HCT116 (cell line): ENCODE results near the gene ERC2.

Source experiments
- CEBPB ChIP-seq: IDR thresholded peaks from 2 replicates; pipeline ENCODE4 v1.6.1; 2012; ENCODE audit warnings: low read depth
- CTCF ChIP-seq, 3 experiments: fragments of 200-600 bp in 1 of 3; sonication (generic) in 1 of 3; IDR thresholded peaks in 2 of 3; conservative IDR thresholded peaks in 1 of 3; 2 replicates each; pipeline ENCODE4 v1.5.1; 2012 to 2017; ENCODE audit warnings: low read depth in 2 of 3, low read length in 2 of 3, antibody characterized with exemption in 1 of 3, borderline replicate concordance in 1 of 3, control low read depth in 1 of 3, mild to moderate bottlenecking in 1 of 3, mixed read lengths in 1 of 3, mixed run types in 1 of 3, moderate library complexity in 1 of 3; ENCODE audit not compliant: insufficient read depth in 1 of 3
- EZH2 ChIP-seq: fragments of 200-600 bp; sonication (generic); IDR thresholded peaks from 2 replicates; pipeline ENCODE4 v1.6.1; 2017; ENCODE audit warnings: antibody characterized with exemption, mixed run types
- POLR2A ChIP-seq: IDR thresholded peaks from 2 replicates; pipeline ENCODE4 v1.7.0; 2011; ENCODE audit warnings: borderline replicate concordance; ENCODE audit not compliant: insufficient read depth, insufficient read length; ENCODE audit errors: extremely low read depth
- TCF7L2 ChIP-seq: IDR thresholded peaks from 2 replicates; pipeline ENCODE4 v1.7.0; 2011; ENCODE audit warnings: borderline replicate concordance, inconsistent platforms; ENCODE audit not compliant: insufficient read depth, insufficient read length; ENCODE audit errors: extremely low read depth

- TF ChIP-seq EZH2, result no peak
- TF ChIP-seq CTCF (IDR thresholded peaks at IDR 0.05 in 2 of 3, conservative IDR thresholded peaks at IDR 0.05 in 1 of 3; ENCODE audit: borderline replicate concordance in 1 of 3, insufficient read depth in 1 of 3, low read depth in 2 of 3, low read length in 2 of 3), result no peak
- no peak for TF ChIP-seq POLR2A
- no peak for TF ChIP-seq CEBPB
- TF ChIP-seq TCF7L2, result no peak
Measured at GRCh38 chr3:55735976-55736375, 732.3 kb downstream of the ERC2 start.
